ENCODE measurements around the gene INKA2. TPM values are rescaled to one million over a fixed set of nuclear protein-coding genes. Genes with fewer than 3 reads are reported as not detected.

The INKA2 gene
- total and polyA plus RNA-seq, 9 donors = 2.3 to 22.2 (median 5.9) TPM

DNA sequence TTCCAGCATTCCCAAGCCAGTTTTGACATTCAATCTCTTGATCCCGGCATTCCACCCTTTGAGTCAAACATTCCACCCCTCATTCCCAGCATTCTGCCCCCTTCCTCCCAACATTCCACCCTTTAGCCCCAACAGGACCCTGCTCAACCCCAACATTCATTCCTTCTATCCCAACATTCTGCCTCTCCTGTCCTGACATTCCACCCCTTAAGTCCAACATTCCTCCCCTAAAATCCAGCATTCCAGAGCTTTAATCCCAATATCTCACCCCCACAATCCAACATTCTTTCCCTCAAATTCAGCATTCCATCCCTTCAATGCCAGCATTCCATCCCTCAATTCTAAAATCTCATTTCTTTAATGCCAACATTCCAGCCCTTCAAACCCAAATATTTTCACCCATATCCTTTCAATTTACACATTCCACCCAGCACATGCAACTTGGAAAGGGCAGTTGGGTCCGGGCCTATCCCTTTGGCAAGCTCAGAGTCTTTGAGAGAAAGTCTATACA lies 39.4 kb upstream of the INKA2 start:
- no peak for DNase-seq
- Histone ChIP-seq H3K27ac (no peak overlapping the region), H3K27me3 (no peaks in the 10 kb centered on the region), H3K4me1 (ENCODE audit: insufficient read depth) (no peaks in the 10 kb centered on the region), H3K4me3 (no peak overlapping the region), H3K36me3 (no peaks in the 10 kb centered on the region), H3K9me3 (no peaks in the 10 kb centered on the region)
- TF ChIP-seq CTCF (IDR thresholded peaks at IDR 0.05) (no peak), EP300 (IDR thresholded peaks at IDR 0.05) (no peak), POLR2A (IDR thresholded peaks at IDR 0.05) (no peak)
- 35 to 59% (median 36%) methylated on average over 2 of the region's 2 CpGs for WGBS, 3 donors
- intact Hi-C loops (cut with DNase I) = loop anchor here in 1 of 4 donors (10.0 kb wide), 1 partner anchor 554 kb away; the partner anchor contains the start of gene CHI3L2

- Histone ChIP-seq H3K9me3 (no peaks in the 10 kb centered on the region), H3K27me3 (no peaks in the 10 kb centered on the region), H3K4me1 (ENCODE audit: insufficient read depth) (no peaks in the 10 kb centered on the region), H3K27ac (no peak overlapping the region), H3K36me3 (no peaks in the 10 kb centered on the region), H3K4me3 (no peak overlapping the region)
- intact Hi-C loops (cut with DNase I) = loop anchor here in 1 of 4 donors (10.0 kb wide), 1 partner anchor 553 kb away; the partner anchor contains the start of gene CHI3L2
- whole genome bisulfite sequencing, 3 donors = 82 to 87% (median 83%) methylated on average over 6 of the region's 6 CpGs
- TF ChIP-seq POLR2A (IDR thresholded peaks at IDR 0.05) (no peak), CTCF (IDR thresholded peaks at IDR 0.05) (no peak), EP300 (IDR thresholded peaks at IDR 0.05) (no peak)
- DNase-seq = no peak
Measured at GRCh38 chr1:111778066-111778465, 38.9 kb upstream of the INKA2 start.

DNA sequence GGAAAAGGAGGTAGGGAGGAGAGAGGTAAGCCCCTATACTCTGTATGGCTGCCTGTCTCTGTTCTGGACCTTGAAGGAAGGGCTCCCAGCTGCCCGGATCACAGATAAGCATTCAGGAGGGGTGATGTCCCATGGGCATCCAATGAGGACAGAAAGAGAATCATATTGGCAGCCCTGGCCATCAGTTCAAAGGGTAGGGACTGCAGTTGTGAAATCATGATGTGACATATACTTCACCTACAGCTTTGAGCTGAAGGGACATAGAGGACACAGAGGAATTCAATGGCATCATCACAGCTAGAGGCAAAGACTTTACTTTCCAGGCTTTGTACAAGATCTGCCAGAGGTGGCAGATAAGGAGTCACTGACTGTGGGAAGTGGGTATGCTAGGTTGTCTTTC lies 38.1 kb upstream of the INKA2 start:
- no peaks in the 10 kb centered on the region for H3K9me3 ChIP-seq
- no peak overlapping the region for H3K27ac ChIP-seq
- intact Hi-C loops (cut with DNase I) = loop anchor here in 1 of 4 donors (10.0 kb wide), 1 partner anchor 552 kb away; the partner anchor contains the start of gene CHI3L2
- no peak for DNase-seq
- no peaks in the 10 kb centered on the region for H3K4me1 ChIP-seq (ENCODE audit: insufficient read depth)
- 67 to 90% (median 83%) methylated on average over 1 of the region's 1 CpG for WGBS, 3 donors
- TF ChIP-seq CTCF (IDR thresholded peaks at IDR 0.05) (no peak), EP300 (IDR thresholded peaks at IDR 0.05) (no peak), POLR2A (IDR thresholded peaks at IDR 0.05) (no peak)
- H3K36me3 ChIP-seq = no peaks in the 10 kb centered on the region
- no peaks in the 10 kb centered on the region for H3K27me3 ChIP-seq
- H3K4me3 ChIP-seq = no peak overlapping the region

- no peaks in the 10 kb centered on the region for H3K27me3 ChIP-seq
- H3K4me1 ChIP-seq (ENCODE audit: insufficient read depth) = no peaks in the 10 kb centered on the region
- 83 to 94% (median 87%) methylated on average over 8 of the region's 8 CpGs for WGBS, 3 donors
- no peak for TF ChIP-seq CTCF (IDR thresholded peaks at IDR 0.05)
- no peak for TF ChIP-seq EP300 (IDR thresholded peaks at IDR 0.05)
- TF ChIP-seq POLR2A (IDR thresholded peaks at IDR 0.05) = no peak
- no peak overlapping the region for H3K27ac ChIP-seq
- H3K36me3 ChIP-seq = no peaks in the 10 kb centered on the region
- no peaks in the 10 kb centered on the region for H3K9me3 ChIP-seq
- no peak overlapping the region for H3K4me3 ChIP-seq
- intact Hi-C loops (cut with DNase I) = loop anchor here in 1 of 4 donors (10.0 kb wide), 1 partner anchor 552 kb away; the partner anchor contains the start of gene CHI3L2
- DNase-seq = no peak
Measured at GRCh38 chr1:111776861-111777260, 37.7 kb upstream of the INKA2 start.
